ENCODE data around the gene ITM2C. TPM values are rescaled to one million over a fixed set of nuclear protein-coding genes. Genes with fewer than 3 reads are reported as not detected.

The ITM2C gene
- polyA plus RNA-seq, 4 donors: 866 to 1,129 (median 963) TPM

- no peak for DNase-seq (ENCODE audit: low read depth in 4 of 4, low spot score in 3 of 4)
Measured at GRCh38 chr2:230922951-230923717, 58.4 kb downstream of the ITM2C start.

GRCh38 chr2:230924092-230924469, 59.3 kb downstream of the ITM2C start:
- DNase-seq (ENCODE audit: low read depth in 4 of 4, low spot score in 3 of 4): no peak

GRCh38 chr2:230924470-230925341, 60.0 kb downstream of the ITM2C start, which contains the start of gene GPR55:
Gene GPR55, minus strand, starts transcription at chr2:230925242. Its CDS starts 14,280 bp downstream, at chr2:230910962.
- no peak for DNase-seq (ENCODE audit: low read depth in 4 of 4, low spot score in 3 of 4)

- DNase-seq (ENCODE audit: low read depth in 4 of 4, low spot score in 3 of 4): no peak
Measured at GRCh38 chr2:230925443-230925878, 60.7 kb downstream of the ITM2C start.

GRCh38 chr2:230925879-230926765, 61.4 kb downstream of the ITM2C start:
- no peak for DNase-seq (ENCODE audit: low read depth in 4 of 4, low spot score in 3 of 4)

GRCh38 chr2:230927711-230928341, 63.1 kb downstream of the ITM2C start:
- DNase-seq (ENCODE audit: low read depth in 4 of 4, low spot score in 3 of 4): no peak

Other genes with a start within 250 kb of the ITM2C start
- gene CAB39, start 152.1 kb upstream of the ITM2C start, polyA plus RNA-seq (ENCODE audit: insufficient read length in 4 of 4): 100 to 1,000 TPM in 1 of 4 donors, 10 to 100 TPM in 3; 77.6 to 102 (median 91.2) TPM
- gene GPR55, start 60.3 kb downstream of the ITM2C start, polyA plus RNA-seq (ENCODE audit: insufficient read length in 4 of 4): under 1 TPM; 0.18 to 0.20 (median 0.19) TPM
- gene SPATA3, start 131.2 kb downstream of the ITM2C start, polyA plus RNA-seq (ENCODE audit: insufficient read length in 4 of 4): not detected
- 1 to 10 TPM; 2.9 to 4.4 (median 3.9) TPM for gene C2orf72, start 172.6 kb downstream of the ITM2C start, polyA plus RNA-seq (ENCODE audit: insufficient read length in 4 of 4)
- 100 to 1,000 TPM in 2 of 4 donors, 10 to 100 TPM in 2; 91.7 to 103 (median 98.7) TPM for gene PSMD1, start 191.9 kb downstream of the ITM2C start, polyA plus RNA-seq (ENCODE audit: insufficient read length in 4 of 4)

All from right renal pelvis (tissue), 4 donors.